Measurements from ENCODE around the gene CTNND2. TPM values are rescaled to one million over a fixed set of nuclear protein-coding genes. Genes with fewer than 3 reads are reported as not detected.

CTNND2 gene
- total and polyA plus RNA-seq, 10 of the 15 experiments (the other 5 are each of a cell fraction or from before 2014, with no cell fraction given), result 0.02 to 0.16 (median 0.04) TPM; not detected in 7

DNA sequence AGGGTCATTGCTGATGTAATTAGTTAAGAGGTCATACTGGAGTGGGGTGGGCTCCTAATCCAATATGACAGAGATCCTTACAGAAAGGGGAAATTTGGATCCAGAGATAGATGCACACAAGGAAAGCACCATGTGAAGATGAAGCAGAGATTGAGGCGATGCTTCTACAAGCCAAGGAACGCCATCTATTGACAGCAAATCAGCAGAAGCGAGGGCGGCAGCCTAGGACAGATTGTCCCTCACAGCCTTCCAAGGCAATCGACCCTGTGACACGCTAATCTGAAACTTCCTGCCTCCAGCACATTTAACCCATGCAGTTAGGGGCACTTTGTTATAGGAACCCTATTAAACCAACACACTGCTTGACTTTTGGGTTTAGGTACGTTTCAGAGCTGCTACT is 858.1 kb downstream of the CTNND2 start:
- no peaks in the 10 kb centered on the region for H3K4me1 ChIP-seq (ENCODE audit: control insufficient read depth, insufficient read depth, low read length)
- 33% methylated on average over 7 of the region's 7 CpGs for WGBS (ENCODE audit: insufficient coverage, insufficient replicate concordance, low lambda C conversion rate, missing lambda C conversion rate)
- SMC1A ChIA-PET (ENCODE audit: uncharacterized antibody, unreplicated experiment), result interaction anchor here (0.7 to 1.0 kb wide), 3 partner anchors 53 to 182 kb away, joined by 3 to 5 read pairs (median 3); no protein-coding TSS in a partner anchor
- no peak for DNase-seq (ENCODE audit: low read depth, low spot score)
- intact Hi-C loops (cut with micrococcal nuclease; ENCODE audit: unreplicated experiment) (loop anchor here (5.0 to 10.0 kb wide), 2 partner anchors 184 to 591 kb away; no protein-coding TSS in a partner anchor), in situ Hi-C loops (cut with MboI) (no loop called here)
- BruUV-seq (replicated peaks), result no TSS peak
- H4K20me1 ChIP-seq (ENCODE audit: control insufficient read depth, insufficient read depth), result no peaks in the 10 kb centered on the region
- H2AFZ ChIP-seq (ENCODE audit: control insufficient read depth, low read depth, low read length), result no peak overlapping the region
- H3K4me3 ChIP-seq, result no peak overlapping the region
- FAIRE-seq, result no peak
- POLR2A ChIA-PET, result no interaction called here
- RAD21 ChIA-PET (ENCODE audit: unreplicated experiment), result no interaction called here
- no peak overlapping the region for H3K27ac ChIP-seq (ENCODE audit: control insufficient read depth, insufficient read depth)
- H3K9me3 ChIP-seq (replicated peaks; ENCODE audit: control insufficient read depth, insufficient read depth, low read length), result no peaks in the 10 kb centered on the region
- CTCF ChIA-PET, result interaction anchor here (0.9 to 12.6 kb wide), 3 partner anchors 20 to 182 kb away, joined by 3 to 98 read pairs (median 3); no protein-coding TSS in a partner anchor
- no peak overlapping the region for H3K9ac ChIP-seq (ENCODE audit: control insufficient read depth, insufficient read depth, low read length)
- no peaks in the 10 kb centered on the region for H3K36me3 ChIP-seq (ENCODE audit: control insufficient read depth in 2 of 2, insufficient read depth in 2 of 2, low read length in 1 of 2)
- H3K27me3 ChIP-seq (replicated peaks in 1 of 2; ENCODE audit: control insufficient read depth in 2 of 2, insufficient read depth in 2 of 2, low read length in 1 of 2), result no peaks in the 10 kb centered on the region
- no peaks in the 10 kb centered on the region for H3K79me2 ChIP-seq (ENCODE audit: control insufficient read depth, insufficient read depth, low read length)
- peak; percentile 57 for ATAC-seq
- no peak overlapping the region for H3K4me2 ChIP-seq (ENCODE audit: control insufficient read depth, insufficient read depth)
- TF ChIP-seq SMARCA5 (IDR thresholded peaks at IDR 0.05) (no peak), SPI1 (IDR thresholded peaks at IDR 0.05; ENCODE audit: borderline replicate concordance, insufficient read depth, low read depth, low read length) (no peak), CBX3 (IDR thresholded peaks at IDR 0.05; ENCODE audit: borderline replicate concordance, low read depth) (no peak), HDAC6 (IDR thresholded peaks at IDR 0.05; ENCODE audit: unreplicated experiment) (no peak), TCF7 (IDR thresholded peaks at IDR 0.05; ENCODE audit: borderline replicate concordance) (no peak), SMC3 (IDR thresholded peaks at IDR 0.05; ENCODE audit: borderline replicate concordance, low read length) (peak; percentile 27; the same call in 1 of the 2 replicates), E2F4 (IDR thresholded peaks at IDR 0.05; ENCODE audit: low read depth, low read length) (no peak), RAD21 (IDR thresholded peaks at IDR 0.05; ENCODE audit: insufficient read depth, low read depth, low read length) (peak; percentile 35; the same call in 1 of the 2 replicates), NRF1 (conservative IDR thresholded peaks at IDR 0.05; ENCODE audit: low read depth, low read length) (no peak), PML (IDR thresholded peaks at IDR 0.05; ENCODE audit: low read length) (no peak), RELB (IDR thresholded peaks at IDR 0.05; ENCODE audit: low read depth) (no peak), SUZ12 (IDR thresholded peaks at IDR 0.05; ENCODE audit: unreplicated experiment) (no peak), HSF1 (IDR thresholded peaks at IDR 0.05; ENCODE audit: low read depth, low read length) (no peak), YBX1 (IDR thresholded peaks at IDR 0.05) (no peak), HDGF (IDR thresholded peaks at IDR 0.05) (no peak), RFX5 (IDR thresholded peaks at IDR 0.05; ENCODE audit: low read depth, low read length) (no peak)
- TF ChIP-seq, protein P1, sequence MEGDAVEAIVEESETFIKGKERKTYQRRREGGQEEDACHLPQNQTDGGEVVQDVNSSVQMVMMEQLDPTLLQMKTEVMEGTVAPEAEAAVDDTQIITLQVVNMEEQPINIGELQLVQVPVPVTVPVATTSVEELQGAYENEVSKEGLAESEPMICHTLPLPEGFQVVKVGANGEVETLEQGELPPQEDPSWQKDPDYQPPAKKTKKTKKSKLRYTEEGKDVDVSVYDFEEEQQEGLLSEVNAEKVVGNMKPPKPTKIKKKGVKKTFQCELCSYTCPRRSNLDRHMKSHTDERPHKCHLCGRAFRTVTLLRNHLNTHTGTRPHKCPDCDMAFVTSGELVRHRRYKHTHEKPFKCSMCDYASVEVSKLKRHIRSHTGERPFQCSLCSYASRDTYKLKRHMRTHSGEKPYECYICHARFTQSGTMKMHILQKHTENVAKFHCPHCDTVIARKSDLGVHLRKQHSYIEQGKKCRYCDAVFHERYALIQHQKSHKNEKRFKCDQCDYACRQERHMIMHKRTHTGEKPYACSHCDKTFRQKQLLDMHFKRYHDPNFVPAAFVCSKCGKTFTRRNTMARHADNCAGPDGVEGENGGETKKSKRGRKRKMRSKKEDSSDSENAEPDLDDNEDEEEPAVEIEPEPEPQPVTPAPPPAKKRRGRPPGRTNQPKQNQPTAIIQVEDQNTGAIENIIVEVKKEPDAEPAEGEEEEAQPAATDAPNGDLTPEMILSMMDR (IDR thresholded peaks at IDR 0.05 in 2 of 3, conservative IDR thresholded peaks at IDR 0.05 in 1 of 3; ENCODE audit: control insufficient read depth in 2 of 3, extremely low read depth in 1 of 3, insufficient read depth in 1 of 3, low read depth in 3 of 3, low read length in 3 of 3), result peak in 1 of 3 experiments; percentile 61; a peak in 2 of 6 replicates
- TF ChIP-seq, protein P2, sequence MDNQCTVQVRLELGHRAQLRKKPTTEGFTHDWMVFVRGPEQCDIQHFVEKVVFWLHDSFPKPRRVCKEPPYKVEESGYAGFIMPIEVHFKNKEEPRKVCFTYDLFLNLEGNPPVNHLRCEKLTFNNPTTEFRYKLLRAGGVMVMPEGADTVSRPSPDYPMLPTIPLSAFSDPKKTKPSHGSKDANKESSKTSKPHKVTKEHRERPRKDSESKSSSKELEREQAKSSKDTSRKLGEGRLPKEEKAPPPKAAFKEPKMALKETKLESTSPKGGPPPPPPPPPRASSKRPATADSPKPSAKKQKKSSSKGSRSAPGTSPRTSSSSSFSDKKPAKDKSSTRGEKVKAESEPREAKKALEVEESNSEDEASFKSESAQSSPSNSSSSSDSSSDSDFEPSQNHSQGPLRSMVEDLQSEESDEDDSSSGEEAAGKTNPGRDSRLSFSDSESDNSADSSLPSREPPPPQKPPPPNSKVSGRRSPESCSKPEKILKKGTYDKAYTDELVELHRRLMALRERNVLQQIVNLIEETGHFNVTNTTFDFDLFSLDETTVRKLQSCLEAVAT (IDR thresholded peaks at IDR 0.05), result no peak

Measured in GM12878 (cell line).